ENCODE data around the gene COL19A1.
"Not testable (repeated sequence)": the region's sequence is repeated elsewhere in the genome, so short reads cannot be mapped to it uniquely, and the experiment has no call there.

COL19A1 gene

DNA sequence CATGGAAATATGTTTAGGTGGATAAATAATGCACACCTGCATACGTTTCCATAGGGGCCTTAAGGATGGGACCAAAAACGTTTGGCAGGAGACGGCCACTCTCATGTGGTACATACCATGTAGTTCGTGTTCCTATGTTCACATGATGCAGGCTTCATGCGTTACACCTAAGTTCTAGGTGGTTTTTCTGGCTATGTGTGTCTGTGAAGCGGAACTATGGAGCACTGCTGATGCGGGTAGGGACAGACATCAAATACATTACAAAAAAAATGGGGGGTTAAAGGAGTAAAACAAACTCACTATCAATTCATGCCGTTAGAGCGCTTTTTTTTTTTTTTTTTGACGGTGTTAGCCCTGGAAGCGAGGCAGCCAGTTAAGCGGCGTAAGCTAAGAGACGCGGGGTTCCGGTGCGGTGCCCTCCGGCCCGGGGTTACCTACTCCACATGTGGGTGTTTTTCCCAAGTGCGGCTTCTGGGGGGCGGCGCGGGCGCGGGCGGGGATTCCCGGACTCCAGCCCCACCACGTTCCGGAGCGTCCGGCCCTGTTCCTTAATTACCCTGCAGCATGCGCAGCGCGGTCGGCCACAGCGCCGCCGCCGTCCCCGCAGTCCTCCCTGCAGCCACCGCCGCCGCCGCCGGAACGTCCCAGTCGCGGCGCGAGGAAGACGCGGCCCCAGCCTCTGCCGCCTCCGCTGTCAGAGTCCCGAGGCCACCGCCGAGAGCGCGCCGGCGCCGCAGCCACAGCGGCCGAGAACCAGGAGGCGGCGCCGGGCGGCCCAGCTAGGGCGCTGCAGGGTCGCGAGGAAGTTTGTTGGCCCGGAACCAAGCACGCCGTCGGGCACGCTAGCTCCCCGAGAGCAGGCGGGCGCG is 648 bp downstream of the COL19A1 start:
- peak; percentile 48 to 80 (median 66) for DNase-seq

DNA sequence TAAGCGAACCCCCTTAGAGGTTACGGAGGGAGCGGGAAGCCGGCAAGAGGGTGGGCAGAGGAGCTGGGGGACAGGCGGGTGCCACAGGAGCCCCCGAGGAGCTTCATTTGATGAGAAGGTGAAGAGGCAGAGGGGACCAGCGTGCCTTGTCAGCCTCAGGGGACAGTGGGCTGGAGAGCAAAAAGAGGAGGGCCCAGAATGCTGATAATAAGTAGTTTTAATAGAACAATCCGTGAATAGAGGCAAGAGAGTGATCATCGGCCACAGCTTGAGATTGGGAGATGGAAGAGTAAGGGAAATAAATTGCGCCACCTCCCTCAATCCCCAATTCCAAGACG is 1.3 kb downstream of the COL19A1 start:
- DNase-seq: no peak

DNA sequence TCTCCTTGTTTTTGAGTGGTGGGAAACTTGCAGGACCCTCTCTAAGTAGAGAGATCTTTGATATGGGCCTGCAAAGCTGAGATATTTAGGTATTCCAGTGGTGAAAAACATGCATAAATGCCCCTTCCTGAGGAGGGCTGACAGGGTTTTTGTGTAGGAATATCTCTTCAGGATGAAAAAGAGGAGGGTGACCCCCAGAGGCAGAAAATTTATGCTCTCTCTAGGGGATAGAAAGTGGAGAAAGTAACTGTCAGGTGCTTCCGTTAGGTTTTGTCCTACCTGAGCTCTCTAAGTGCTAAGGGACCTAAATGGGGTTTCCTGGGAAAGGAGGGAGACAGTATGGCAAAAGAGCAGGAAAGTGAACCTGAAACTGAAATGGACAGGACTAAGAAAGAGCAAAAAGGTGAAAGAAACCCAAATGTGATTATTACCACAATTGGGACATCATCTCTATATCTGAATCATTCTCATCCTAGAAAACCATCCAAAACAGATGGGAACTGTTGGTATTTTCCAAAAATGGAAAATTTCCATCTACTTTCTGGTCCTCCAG is 2.0 kb downstream of the COL19A1 start:
- no peak for DNase-seq

DNA sequence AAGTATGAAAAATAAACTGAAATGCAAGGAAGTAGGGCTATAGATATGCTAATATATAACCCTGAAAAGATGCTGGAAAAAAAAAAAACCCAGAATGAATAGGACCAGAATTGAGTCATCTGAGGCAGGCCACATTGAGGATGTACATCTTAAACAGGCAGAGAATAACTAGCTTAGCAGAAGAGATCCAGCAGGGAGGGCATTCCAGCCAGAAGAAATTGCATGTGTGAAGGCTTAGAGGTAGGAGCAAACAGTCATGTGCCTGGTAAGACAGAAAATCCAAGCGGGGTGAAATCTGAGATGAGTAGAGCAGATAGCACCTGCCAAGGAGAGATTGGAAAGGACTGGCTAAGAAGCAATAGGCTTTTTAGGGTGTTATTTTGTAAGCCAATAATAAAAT is 2.6 kb downstream of the COL19A1 start:
- no peak for DNase-seq

DNA sequence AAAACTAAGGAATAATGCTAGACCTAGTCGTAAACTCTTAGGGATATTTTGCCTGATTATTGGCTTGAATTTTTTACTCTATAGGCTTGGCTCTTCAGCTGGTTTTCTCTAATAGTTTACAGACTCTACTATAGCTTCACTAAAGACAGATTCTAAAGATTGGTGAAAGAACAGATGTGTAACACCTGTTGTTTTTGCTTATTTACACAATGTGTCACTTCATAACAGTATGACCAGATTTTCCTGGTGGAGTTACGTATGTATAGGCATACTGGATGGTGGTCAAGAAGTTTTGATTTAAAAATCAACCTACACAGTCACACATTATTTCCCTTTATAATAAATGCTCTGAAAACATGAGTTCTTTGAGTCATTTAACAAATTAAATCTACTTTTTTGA is 4.8 kb downstream of the COL19A1 start:
- no peak for DNase-seq

DNA sequence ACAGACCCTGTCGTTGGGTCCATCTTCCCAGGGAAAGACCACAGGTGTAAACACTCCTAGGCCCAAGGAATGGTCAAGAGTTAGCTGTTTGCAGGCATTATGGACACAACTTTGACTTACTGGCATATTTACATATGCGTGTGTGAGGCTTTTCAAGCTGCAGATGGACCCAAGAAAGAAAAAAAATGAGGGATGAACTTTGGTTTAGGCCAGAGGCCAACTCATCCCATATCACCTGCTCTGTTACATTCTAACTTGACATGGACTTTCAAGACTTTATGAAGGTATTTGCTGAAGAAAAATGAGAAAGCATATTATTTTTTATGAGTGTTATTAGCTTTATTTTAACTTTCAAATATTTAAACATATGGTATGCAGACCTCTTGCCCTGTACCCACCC is 6.9 kb downstream of the COL19A1 start:
- no peak for DNase-seq

DNA sequence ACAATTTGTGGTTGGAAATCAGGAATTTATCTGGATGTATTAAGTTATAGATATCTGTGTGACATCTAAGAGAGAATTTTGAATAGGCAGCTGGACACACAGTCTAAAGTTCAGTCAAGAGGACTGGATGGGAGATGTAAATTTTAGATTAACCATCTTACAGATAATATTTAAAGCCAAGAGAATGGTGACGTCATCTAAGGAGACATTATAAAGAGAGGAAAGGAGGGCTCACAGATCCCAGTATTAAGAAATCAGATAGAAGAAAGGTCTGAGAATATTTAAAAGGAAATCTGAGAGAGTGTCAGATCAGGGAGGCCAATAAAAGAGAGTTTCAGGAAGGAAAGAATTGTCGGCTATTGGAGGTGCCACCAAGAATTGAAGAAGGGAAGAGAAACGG is 9.4 kb downstream of the COL19A1 start:
- DNase-seq: no peak

DNA sequence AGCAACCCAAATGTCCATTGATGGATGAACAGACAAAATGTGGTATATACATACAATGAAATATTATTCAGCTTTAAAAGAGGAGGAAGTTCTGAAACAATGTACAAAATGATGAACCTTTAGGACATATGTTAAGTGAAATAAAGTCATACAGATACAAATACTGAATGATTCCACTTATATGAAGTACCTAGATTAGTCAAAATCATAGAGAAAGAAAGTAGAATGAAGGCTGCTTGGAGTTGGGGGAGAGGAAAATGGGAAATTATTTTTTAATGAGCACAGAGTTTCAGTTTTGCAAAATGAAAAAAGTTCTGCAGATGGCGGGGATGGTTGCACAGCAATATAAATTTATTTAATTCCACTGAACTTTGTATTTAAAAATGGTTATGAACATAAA is 12.4 kb downstream of the COL19A1 start:
- no peak for DNase-seq

DNA sequence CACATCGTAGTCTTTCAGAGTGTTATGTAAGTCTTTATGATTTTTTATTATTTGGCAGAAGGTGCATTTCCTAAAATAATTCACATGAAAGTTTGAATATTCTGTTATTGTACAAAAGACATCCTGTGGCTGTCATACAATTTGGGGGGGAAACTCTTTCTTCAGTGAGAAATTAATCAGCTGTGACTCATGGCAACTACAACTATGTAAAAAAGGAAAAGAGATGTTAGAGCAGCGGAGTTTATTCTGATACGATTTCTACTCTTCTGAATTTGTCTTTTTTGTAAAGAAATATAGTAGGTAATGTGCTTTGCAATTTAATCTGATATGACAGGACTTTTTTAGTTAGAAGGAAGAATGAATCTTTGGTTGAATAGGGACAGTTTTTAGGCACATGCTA is 14.2 kb downstream of the COL19A1 start:
- no peak for DNase-seq

DNA sequence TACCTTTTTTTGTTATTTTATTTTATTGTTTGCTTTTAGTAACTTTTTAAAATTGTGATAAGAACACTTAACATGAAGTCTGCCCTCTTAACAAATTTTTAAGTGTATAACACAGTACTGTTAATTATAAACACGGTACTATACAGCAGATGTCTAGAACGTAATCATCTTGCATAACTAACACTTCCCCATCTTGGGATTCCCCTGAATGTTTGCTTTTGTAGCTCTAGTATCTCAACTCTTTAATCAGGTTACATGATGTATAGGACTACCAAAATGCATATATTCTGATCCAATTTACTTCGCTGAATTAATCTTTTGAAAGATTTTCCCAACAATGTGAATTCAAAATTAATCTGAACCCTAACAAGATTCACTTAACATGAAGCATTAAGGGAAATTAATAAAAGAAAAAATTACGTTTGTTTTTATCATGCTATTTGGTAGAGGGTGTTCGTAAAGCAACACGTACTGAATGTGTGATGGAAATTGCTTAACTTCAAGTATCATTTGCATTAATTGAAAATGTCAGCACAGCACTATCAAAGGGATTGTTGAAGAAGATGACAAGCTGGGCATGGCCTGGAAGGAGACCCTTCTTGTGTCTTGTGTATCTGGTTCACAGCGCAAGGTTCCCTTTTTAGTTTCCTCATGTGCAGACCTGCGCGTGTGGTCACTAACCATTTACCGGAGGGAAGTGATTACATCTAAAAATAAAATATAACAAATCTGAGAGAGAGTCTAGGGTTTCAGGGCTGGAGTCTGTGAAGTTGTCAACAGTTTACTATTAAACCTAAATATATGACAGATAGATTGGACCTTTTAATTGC is 15.2 kb downstream of the COL19A1 start:
- peak in 3 of 4 experiments; percentile 5 to 35 (median 33) for DNase-seq

DNA sequence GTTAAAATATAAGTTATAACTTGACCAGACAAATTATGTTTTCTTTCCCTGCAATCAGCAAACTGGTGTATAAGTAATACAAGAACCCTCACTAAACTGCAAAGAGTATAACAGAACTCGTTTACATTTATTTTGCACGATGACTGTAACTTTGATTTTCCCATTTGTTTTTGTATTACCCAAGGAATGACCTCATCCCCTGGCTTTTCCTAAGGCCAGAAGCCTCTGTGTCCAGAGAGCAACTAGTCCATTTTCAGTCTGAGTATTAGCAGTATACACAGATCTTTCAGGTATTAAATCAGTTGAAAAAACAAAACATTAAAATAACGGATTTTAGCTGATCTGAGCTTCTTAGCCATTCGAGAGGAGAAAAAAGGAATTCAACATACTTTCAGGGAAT is 17.2 kb downstream of the COL19A1 start:
- no peak for DNase-seq

DNA sequence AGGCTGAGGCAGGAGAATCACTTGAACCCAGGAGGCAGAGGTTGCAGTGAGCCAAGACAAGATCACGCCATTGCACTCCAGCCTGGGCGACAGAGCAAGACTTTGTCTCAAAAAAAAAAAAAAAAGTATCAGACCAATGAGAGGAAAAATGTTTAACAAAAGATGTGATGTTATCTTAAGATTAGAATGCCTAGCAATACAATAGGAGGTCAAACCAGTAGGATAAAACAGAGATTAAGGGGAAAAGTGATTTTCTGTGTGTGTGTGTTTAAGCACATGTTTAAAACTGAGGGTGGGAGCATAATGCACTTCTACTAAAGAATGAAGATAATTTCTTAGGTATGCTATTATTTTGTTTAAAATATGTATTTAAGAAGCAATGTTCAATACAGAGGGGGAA is 17.9 kb downstream of the COL19A1 start:
- DNase-seq: no peak

DNA sequence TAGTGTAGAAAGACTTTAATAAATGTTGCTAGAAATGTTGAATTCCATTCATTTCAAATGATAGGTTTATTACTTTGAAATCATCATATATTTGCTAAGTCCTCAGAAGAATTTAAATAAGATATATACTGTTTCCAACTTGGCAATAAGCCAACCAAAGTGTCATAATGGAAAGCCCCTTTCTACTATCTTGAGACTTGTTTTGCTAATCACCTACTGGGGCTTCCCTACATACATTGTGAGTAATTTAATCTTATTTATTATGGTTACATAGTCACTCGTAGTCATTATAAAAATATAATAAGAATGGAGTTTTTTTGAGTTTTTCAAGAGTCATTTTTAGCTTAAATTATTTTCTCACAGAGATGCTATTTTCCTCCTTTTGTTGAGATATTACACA is 20.7 kb downstream of the COL19A1 start:
- DNase-seq: peak in 1 of 4 experiments; percentile 2

DNA sequence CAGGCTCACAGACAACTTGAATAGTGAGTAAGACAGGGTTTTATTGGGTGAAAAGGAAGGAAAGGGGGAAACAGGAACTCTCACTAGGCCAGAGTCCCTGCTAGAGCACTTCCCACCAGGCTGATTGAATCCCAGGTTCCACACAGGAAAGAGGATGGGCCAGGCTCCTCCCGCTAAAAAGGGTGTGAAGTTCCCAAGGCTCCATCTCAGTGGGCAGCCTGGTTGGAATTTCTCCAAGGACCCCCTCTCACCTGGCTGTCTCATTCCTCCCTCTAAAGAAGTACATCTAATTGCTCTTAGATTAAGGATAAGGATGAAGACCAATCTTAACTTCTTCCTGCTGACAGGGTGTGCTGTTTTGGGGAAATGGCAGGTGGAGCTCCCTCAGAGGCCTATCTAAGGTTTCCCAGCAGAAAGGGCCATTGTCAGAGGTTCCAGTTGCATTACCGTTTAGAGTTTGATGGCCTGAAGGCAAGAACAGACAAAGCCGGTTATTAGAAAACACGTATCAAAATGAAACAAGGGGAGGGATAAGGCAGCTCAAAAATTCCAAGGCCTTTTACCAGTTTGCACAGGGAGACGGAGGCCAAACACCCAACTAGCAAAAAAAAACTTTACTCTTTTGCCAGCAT is 21.5 kb downstream of the COL19A1 start:
- DNase-seq: no peak

DNA sequence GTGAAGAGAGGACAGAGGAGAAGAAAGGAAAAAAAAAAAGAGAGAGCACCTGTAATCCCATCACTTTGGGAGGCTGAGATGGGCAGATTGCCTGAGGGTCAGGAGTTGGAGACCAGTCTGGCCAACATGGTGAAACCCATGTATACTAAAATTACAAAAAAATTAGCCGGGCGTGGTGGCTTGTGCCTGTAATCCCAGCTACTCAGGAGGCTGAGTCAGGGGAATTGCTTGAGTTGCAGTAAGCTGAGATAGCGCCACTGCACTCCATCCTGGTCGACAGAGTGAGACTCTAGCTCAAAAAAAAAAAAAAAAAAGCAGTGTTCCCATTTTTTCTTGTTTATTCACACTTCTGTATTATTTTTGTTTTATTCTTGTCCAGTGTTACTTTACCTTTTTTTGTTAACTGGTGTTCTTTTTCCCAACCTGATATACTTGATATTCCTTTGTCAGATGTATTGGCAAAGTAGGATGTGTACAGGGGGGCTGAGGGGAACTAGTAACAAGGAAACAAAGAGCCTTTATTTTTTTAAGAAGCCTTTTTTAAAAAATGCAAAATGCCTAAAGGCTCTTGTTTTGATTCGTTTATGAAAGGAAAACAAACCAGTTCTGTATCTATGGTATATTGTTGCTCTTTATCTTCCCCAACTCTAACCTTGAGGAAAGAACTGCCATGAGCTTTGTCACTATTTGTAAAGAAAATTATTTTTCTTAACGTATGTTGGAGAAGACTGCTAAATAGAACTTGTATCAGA is 22.3 kb downstream of the COL19A1 start:
- DNase-seq: no peak

DNA sequence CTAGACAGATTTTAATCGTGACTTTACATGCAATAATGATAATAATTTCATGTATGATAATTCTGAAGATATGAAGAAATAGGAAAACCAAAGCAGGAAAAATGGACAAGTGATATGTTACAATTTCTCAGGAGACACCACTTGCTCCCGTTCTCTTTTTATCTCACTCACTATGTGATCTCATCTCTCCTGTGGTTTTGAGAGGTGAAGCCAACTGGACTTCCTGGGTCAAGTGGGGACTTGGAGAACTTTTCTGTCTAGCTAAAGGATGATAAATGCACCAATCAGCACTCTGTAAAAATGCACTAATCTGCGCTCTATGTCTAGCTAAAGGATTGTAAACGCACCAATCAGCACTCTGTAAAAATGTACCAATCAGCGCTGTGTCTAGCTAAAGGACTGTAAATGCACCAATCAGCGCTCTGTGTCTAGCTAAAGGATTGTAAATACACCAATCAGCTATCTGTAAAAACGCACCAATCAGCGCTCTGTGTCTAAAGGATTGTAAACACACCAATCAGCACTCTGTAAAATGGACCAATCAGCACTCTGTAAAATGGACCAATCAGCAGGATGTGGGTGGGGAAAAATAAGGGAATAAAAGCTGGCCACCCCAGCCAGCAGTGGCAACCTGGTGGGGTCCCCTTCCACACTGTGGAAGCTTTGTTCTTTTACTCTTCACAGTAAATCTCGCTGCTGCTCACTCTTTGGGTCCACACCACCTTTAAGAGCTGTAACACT is 23.0 kb downstream of the COL19A1 start:
- DNase-seq: not testable (repeated sequence)

DNA sequence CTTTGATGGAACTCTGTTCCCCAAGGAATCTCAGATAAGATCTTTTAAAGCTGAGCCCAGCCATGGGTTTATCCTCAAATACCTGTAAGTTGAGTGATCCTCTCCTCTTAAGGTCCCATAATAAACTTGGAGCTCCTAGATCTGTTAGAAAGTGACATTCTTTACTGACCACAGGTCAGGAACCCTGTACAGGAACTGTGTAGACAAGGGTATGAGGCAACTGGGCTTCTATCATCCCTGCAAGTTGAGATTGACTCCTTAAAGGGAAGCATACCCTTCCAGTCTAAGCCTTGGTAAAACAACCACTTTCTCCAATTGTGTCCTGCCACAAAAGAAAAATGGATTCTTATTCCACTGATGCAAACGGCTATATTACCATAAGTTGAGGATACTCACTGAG is 26.2 kb downstream of the COL19A1 start:
- DNase-seq: not testable (repeated sequence)

DNA sequence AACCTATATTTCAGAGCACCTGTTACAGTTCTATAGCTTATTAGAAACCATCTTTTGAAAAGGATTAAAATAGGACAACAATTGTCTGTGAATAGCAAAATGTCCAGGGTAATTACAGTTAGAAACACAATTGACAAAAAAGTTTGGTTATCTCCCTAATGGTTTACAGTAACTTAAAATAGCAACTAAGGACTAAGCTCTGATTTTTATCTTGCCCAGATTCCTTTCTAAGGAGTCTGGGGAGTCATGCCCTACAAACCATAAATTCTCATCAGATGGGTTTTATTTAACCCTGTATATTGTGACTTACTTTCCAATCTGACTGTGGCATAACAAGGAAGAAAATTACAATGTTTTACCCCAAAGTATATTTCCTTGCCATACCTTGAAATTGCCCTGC is 26.9 kb downstream of the COL19A1 start:
- not testable (repeated sequence) for DNase-seq

DNA sequence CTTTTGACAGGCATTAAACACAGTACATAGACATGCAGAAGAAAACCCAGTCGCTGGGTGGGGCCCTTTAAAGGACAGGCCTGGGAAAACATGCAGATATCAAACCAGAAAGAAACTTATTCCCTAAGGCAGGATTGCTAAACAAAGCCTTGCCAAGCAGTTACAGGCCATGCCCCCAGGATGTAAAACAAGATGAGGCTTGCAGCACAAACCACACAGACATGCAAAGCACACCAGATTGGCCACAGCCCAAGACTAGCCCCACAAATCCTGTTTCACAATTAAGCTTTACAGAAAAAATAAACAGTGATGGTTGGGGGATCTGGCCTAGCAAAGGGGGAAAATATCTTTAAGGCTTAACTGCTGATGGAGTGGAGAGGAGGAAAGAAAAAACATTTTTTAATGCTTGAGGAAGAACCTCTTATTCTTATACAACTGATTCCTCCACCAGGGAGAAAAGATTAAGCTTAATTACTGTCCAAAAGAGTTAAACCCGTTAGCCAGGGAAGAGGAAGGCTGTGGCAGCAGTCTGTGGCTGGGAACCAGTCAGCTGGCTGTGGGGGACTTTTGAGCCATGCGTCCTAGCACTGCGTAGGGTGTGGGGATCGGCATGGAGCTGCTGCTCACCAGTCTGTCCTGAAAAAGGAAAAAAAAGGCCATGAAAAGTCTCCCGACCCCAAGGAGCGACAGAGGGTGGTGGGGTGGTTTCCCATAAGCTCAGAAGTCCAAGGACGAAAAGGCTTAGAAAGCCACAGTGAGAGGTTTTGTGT is 28.4 kb downstream of the COL19A1 start:
- no peak for DNase-seq

DNA sequence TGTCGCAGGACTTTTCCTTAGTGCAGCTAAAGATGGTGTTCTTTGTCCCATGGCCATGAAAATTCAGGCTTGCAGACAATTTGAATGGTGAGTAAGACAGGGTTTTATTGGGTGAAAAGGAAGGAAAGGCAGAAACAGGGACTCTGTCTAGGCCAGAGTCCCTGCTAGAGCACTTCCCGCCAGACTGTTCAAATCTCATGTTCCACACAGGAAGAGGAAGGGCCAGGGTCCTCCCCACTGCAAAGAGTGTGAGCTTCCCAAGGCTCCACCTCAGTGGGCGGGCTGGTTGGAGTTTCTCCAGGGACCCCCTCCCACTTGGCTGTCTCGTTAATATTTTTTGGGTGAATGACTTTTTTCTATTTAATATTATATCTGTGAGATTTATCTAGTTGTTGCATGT is 29.0 kb downstream of the COL19A1 start:
- no peak for DNase-seq

DNA sequence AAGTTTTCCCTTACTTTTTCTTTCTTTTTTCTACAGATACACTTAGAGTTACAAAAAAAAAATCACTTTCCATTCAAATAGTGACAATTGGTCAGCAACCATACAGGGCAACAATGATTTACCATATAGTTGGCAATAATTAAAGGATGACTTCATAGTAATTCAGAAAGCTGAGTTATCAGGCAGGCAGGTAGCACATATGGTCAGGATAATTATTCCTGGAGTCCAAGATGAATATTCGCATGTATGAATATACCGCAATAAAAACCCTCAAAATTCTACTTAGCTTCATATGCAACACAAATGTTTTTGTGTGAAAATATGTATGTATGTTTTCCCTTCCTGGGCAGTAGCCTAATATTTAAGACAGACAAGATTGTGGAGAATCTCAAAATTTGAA is 34.5 kb downstream of the COL19A1 start:
- DNase-seq: no peak

Data from suppressor macrophage (primary cell).